ENCODE measurements around the gene FGF5.
"Not testable (repeated sequence)": the region's sequence is repeated elsewhere in the genome, so short reads cannot be mapped to it uniquely, and the experiment has no call there.

FGF5 gene

DNA sequence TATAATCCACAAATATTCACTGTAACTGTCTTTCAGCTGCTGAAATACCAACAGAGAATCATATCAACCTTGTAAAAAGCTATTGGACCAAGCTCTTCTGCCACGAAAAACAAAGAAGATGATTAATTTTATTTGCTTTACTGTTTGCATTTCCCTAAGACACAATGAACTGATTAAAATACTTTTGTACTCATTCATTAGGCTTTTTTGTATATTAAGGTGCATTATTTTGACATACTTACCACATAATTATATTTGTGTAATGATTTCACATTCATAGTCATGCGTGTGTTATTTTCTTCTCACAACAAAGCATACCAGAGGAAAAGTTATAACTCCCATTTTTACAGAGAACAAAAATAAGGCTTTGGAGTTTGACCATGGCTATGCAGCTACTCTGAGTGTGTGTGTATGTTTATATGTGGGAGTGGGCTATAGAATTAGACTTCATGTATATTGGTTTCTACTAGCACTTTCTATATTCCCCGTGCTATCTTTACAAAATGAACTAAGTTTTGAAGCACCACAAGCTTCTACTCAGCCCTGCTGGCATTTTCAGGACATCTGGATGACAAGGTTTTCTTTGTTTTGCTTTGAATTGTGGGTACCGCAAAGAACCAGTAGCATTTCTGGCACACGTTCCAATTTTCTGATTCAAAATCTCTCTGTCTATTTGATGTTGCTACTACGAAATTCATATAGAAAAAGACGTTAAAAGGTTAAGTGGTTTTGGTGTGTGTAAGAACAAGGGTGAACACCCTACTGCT is 11.0 kb upstream of the FGF5 start:
- DNase-seq = no peak

DNA sequence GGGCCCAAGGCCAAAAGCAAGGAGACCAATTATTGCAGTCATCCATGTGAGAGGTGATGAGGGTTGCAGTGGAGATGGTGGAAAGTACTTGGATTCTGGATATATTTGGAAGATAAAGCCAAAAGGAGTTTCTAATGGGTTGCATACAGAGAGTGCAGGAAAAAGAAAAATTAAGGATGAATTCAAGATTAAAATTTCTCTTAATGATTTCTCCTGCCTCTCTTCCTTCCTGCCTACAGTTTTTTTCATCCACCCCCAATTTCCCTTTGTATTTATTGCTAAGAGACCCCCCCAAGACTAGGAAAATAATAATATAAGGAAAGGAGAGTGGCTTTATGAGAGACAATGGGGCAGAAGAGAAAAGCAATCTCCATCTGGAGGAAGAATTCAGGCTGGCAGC is 8.6 kb upstream of the FGF5 start:
- no peak for DNase-seq

DNA sequence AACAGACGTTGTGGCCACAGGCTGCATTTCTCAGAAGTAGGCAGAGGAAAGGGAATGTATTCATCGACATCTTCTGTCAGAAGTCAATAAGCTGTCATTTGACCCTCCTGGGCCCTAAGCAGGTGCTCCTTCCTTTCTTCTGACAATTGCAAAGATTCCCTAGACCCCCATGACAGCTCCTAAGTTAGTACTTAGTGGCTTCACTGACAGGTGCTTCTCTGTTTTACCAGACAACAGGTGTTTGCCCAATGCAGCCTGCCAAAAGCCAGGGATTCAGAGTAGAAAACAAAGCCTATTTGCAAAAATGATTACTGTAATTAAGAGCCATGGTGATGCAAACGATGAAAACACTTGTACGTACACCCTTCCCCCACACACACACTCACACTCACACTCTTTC is 7.5 kb upstream of the FGF5 start:
- DNase-seq = no peak

DNA sequence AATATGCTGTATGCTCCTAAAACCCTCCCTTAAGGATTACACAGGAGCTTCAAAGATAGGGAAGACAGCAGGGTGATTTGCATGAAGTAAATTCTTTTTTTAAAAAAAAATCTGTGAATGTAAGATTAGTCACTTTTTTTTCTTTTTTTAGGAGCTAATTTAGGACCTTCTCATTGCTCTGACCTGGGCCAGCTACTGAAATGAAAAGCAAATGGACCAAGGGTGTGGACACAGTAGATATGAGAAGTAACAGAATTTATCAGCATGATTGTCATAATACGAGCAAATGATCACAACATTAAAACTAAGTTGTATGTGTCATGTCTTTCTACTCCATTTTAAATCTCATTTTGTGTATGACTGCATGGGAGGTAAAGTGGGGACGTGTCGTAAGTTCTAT is 6.6 kb upstream of the FGF5 start:
- DNase-seq = no peak

DNA sequence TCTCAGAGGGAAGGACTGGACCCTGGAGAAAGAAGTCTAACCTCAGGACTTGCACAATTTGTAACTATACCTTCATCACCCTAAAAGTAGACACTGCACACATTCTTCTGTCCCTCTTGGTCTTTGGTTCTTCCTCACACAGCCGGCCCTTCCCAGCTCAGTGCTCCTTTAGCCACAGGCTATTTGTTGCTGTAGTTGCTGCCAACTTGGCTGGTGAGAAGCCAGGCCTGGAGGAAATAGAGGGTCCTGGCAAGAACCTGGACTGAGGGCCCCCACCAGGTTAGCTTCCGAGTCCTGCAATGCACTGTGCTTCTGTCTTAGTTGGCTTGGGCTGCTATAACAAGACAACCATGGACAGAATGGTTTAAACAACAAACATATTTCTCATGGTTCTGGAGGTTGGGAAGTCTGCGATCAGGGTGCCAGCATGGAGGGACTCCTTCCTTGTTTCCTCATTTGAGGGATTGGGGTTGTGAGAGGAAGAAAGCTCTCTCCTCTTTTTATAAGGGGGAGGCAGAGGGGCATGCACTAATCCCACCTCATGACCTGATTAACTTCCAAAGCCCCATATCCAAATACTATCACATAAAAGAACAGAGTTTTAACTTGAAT is 4.4 kb upstream of the FGF5 start:
- no peak for DNase-seq

DNA sequence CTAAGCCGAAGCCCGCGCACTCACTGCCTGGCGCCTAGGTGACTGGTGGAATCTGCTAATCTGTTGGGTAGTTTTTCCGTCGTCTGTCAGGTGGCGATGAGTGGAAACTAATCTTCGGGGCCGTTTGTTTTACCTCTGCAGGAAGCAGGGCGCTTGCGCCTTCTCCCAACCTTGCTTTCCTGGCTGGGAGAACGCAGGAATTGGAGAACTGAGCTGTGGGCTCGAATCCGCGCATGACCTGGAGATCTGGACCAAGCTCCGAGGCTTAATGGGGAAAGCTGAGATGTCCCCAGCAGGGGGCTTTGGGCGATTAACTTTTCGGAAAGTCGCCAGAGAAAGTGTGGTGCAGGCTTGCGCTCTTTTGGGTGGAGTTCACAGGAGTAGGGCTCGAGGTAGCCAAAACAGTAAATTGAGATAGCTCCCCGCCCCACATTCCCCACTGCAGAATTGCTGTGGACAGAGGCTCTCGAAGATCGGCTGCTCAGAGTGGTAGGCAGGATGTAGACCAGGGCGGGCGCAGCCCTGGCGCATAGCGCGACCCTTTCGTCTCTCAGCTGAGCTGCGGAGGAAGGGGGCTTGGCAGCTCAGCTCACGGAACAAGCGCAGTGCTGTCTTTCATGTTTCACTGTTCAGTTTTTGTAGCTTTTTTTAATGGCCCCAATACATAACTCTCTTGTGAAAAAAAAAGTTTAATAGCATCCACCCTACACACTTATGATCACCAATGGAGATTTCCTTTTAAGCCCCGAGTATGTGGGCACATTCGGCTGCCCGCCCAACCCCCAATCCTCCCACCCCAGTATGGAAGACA is 2.7 kb upstream of the FGF5 start:
- DNase-seq = no peak

DNA sequence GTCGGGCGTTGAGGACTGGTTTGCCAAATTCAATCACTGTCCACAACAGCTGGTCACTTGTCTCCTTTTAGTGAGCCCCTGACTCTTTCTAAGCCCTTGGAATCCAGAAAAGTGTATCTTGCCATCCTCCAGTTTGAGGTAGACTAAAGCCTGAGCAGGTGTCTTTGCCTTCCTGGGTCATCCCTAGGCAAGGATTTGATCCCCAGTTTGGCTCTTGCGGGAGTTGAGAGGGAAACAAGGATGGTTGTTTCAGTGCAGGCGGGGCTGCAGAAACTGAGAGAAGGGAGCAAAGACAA is 2.2 kb upstream of the FGF5 start:
- DNase-seq = no peak

DNA sequence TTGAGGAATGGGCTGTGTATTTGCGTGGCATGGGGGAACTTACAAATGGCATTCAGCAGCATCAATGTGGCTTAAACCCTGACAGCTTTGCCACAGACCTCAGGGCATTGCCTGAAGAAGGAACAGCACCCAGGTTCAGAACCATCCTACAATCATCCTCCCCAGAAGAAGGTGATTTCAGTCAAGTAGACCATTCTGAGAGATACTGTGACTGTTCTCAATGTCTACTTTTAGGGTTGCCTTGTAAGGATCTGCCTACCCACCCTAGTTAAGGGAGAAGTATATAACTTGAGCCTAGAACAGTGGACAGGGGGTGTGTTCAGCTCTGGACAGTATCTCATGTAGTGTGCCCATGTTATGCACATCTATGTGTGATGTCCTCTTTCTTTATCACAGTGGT is 1.6 kb upstream of the FGF5 start:
- no peak for DNase-seq

DNA sequence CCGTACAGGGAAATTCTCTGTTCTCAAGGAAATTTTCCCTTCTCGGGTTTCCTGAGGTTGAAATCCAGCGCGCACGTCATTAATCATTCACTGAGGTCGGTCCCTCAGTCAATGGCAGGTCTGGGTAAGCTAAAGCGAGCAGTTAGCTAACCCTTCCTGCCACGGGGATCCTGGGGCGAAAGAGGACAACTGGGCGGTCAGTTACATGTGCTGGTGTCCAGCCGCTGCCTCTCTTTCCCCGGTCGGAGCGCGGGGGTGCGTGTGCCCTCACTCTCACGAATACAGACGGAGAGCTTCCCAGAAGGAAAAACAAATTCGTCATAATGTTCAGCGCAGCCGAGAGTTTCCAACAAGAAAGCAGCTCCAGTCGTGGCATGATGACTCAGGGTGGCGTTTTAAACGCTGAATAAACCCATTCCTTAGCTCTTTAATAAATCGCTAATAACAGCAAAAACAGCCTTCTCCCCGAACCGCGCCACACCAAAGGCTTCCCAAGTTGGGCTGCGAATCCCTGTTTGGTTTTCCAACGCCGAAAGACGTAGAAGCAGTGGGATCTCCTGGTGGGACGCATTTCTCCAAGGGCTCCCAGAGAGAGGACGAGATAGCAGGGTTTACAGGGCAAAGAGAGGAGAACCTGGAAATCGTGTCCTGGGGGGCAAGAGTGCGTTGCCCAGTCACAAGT is 752 bp upstream of the FGF5 start:
- DNase-seq = no peak

DNA sequence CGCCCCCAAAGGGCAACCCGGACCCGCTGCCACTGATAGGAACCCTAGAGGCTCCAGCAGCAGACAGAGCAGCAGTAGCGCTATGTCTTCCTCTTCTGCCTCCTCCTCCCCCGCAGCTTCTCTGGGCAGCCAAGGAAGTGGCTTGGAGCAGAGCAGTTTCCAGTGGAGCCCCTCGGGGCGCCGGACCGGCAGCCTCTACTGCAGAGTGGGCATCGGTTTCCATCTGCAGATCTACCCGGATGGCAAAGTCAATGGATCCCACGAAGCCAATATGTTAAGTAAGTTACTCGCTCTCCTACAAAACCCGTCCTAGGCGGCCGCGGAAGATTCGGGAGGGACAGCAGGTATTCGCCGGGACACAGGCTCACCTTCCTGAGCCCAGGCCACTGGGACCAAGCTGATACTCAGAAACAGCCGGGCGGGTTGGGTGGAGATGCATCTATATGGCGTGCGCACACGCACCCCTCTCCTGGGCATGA is 477 bp downstream of the FGF5 start:
- DNase-seq = no peak

DNA sequence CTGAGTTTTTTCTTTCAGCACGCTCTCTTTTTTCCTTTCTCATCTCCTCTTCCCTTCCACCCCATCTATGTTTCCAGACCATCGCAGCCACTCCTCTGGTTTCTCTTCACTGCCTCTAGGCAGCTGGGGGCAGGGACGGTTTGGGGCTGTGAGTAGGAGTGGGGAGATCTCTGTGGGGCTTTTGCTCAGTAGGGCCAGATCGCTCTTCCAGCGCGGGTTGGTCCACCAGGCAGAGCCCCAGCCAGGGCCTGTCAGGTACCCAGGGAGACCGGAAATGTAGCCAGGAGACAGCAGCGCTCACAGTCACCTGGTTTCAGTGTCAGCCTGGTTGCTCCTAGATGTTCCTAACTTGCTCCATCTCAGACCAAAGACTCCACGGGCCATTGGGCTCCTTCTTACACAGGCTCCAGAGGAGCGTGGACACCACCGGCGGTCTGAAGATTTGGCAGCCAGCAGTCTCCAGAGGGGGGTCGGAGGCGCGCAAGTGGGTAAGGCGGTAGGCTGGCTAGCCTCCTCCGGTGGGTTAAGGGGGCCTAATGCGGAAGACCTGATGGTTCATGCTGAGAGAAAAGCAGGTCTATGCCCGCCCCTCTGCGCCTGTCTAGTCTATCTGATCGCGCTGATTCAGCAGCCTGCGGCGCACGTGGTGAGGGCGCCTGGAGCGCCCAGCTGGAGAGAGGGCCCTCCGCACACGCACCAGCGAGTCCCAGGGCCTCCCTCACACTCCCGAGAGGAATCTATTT is 1.8 kb downstream of the FGF5 start:
- no peak for DNase-seq

DNA sequence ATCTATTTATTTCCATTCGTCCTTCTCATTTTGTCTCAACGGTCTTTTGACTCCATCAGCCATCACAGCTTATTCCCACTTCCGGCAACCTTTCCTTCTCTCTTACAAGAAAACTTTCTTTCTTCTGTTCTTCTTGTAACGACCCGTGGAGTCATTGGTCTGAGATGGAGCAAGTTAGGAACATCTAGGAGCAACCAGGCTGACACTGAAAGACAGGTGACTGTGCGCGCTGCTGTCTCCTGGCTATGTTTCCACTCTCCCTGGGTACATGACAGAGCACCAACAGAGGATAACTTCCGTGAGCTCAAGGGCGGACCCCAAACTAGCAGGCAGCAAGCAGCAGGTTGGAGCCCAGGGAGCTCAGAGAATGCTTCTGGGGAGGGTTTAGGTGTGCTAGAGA is 2.5 kb downstream of the FGF5 start:
- no peak for DNase-seq

DNA sequence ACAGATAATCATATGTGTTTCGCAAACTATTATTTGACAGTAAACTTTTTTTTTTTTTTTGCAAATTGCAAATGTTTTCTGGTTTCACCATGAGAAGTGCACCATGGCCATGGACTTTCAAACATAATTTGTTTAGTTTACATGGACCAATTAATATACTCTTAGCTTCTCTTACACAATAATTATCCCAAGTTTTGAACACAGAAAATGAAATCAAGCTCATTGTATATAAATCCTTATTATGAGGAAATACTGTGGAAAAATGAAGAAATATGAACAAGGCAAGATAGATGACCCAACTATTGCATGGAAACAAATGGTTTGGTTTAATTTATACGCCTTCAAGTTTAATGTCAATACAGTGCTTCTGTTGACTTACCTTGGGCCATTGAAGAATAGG is 3.9 kb downstream of the FGF5 start:
- no peak for DNase-seq

DNA sequence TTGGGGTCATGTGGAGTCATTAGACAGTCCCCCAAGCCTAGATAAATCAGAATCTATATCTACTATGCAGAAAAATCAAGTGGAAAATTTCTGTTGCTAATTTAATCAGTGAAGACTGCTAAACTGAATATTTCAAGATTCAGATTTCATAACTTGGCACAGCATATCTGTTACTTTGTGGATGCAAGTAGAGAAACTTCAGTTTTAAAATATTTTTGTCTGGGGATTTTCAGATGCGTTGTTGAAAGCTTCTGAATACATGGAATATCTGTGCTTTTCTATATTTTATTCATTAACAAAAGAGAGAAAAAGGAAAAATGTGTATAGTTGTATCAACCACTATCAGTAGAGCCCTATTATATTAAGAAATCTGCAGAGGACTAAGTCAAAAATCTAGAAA is 4.4 kb downstream of the FGF5 start:
- no peak for DNase-seq

DNA sequence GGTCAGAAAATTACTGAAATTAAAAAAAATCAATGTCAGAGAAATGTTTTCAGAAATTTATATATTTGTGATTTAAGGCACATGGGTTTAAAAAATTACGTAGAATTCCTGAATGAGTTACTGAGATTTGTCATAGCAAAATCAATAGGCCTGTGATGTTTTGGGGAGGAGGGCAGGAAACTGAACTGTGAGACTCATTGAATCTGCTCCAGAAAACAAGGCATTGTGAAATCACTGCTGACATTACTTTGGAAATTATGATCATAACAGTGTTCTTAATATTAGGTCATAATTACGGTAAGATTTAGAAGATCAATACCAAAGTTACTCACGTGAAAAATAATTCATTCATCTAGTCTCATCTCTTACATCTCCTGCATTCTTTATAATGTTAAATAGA is 5.3 kb downstream of the FGF5 start:
- no peak for DNase-seq

DNA sequence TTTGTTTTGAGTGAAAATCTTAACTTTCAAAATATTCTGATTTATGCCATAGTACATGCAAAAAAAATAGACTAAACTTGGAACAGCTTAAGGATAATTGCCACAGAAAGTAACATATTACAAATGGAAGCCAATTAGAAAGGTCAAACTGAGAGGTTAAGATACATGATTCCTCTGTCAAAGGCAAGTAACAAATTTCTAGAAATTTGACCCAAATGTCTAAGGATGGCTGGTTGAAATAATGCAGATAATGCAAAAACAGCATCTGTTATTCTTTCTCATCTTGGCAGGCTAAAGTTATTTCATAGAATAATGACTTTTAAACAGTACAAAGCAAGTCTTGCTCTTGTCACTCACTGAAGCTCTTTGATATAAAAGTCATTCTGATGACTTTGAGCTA is 10.5 kb downstream of the FGF5 start:
- DNase-seq = no peak

DNA sequence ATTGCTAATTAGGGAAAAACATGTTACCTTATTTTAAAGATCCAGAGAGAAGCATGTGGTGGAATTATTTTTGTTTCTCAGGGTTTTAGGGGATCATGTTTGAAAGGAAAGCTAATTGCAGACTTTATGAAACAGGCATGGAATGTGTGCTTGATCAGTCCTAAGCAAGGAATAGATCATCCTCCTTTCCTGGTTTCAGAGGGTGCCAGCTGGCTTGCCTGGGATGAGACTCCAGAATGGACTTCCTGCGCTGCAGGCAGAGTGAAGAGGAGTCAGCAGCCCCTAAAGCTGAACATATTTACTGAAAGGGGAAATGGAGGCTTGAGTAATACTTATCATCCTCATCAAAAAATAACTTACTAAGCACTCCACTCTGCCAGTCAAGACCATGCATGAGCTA is 13.3 kb downstream of the FGF5 start:
- DNase-seq = no peak

DNA sequence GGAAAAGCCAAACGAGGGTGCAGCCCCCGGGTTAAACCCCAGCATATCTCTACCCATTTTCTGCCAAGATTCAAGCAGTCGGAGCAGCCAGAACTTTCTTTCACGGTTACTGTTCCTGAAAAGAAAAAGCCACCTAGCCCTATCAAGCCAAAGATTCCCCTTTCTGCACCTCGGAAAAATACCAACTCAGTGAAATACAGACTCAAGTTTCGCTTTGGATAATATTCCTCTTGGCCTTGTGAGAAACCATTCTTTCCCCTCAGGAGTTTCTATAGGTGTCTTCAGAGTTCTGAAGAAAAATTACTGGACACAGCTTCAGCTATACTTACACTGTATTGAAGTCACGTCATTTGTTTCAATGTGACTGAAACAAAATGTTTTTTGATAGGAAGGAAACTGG is 20.0 kb downstream of the FGF5 start:
- DNase-seq = no peak

DNA sequence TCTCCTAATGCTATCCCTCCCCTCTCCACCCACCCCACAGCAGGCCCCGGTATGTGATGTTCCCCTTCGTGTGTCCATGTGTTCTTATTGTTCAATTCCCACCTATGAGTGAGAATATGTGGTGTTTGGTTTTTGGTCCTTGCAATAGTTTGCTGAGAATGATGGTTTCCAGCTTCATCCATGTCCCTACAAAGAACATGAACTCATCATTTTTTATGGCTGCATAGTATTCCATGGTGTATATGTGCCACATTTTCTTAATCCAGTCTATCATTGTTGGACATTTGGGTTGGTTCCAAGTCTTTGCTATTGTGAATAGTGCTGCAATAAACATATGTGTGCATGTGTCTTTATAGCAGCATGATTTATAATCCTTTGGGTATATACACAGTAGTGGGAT is 24.2 kb downstream of the FGF5 start:
- DNase-seq = not testable (repeated sequence)

DNA sequence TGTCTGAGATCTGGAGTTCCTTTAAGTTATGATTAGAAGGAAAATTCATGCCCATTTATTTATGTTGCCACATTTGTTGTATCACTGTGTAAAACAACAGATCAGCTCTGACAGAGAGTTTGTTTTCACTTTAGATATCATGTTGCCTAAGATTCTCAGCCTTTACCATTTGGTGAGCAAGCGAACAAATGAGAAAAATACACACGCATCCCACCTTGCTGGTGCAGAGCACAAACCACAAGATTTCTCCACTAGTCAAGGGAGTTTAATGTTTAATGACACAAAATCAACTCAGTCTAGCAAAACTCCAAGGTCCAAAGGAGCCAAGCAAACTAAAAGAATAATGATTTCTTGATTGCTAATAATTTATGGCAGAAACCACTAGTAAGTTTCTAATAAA is 27.7 kb downstream of the FGF5 start:
- DNase-seq = no peak

DNA sequence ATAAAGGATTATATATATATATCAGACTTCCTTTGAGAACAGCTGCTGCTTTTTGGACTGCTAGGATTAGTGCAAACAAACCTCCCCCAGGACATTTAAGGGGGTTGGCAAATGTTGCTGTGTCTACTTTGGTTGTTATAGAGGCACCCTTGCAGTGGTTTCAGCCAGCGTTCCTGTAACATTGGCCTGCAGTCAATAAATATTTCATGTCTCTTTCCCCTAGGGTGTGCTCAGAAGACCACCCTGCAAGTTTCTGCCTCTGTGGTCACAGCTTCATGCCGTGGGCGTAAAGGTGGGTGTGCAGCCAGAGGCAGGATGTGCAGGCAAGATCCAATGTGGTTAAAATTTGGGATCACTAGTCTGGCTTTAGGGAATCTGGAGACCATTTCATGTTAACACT is 28.9 kb downstream of the FGF5 start:
- DNase-seq = no peak

DNA sequence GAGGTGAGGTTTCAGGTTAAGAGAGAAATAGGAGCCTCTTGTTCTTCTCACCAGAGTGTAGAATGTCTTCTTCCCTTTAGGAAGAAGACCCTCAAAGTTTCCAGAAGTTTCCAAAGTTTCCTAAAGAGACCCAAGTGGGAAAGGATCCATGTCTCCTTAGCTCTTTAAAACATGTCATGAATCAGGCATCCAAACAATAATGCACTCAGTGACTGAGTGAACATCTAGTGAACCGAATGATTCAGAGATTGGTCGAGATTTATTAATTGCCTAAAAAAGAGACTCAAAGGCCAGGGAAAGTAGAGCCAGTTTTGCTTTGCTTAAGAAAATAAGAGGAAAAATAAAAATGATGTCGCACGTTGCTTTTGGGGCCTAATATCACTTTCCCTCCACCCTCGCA is 29.4 kb downstream of the FGF5 start:
- DNase-seq = no peak

DNA sequence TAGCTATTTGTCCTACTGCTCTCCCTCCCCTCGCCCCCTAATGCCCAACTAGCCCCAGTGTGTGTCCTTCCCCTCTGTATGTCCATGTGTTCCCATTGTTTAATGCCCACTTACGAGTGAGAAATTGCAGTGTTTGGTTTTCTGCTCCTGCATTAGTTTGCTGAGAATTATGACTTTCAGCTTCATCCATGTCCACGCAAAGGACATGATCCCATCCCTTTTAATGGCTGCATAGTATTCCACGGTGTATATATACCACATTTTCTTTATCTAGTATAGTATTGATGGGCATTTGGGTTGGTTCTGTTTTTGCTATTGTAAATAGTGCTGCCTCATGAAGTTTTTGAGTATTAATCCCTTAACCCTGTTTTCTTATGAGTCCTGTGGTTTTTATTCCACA is 35.4 kb downstream of the FGF5 start:
- DNase-seq = no peak

All from KG1 (cell line).